T-helper 2 cell (primary cell): ENCODE results near the gene RPS25.
A peak's percentile ranks its signal among the peaks of the same experiment; 100 is the strongest.
"Not testable (repeated sequence)": the region's sequence is repeated elsewhere in the genome, so short reads cannot be mapped to it uniquely, and the experiment has no call there.

Experiments used
- DNase-seq, 5 experiments: peaks; one replicate each; pipeline versions ENCODE4 v3.0.0 to v3.0.0-alpha.2; 2012 to 2022

Gene RPS25

DNA sequence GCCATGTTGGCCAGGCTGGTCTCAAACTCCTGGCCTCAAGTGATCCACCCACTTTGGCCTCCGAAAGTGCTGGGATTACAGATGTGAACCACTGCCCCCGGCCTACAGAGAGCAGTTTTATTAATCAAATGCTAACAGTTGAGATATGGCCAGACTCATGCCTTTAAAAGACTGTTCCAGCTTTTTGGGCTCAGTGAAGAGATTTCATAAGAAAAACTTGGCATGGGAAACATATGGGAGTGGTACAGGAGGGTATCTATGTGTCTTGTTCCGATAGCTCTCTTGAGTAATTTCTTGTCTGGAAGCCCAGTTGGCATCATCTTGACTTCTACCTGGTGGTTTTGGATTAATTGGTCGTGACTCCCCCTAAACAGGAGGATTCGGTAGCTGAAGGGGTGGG, 20.7 kb upstream of the RPS25 start:
- no peak for DNase-seq

DNA sequence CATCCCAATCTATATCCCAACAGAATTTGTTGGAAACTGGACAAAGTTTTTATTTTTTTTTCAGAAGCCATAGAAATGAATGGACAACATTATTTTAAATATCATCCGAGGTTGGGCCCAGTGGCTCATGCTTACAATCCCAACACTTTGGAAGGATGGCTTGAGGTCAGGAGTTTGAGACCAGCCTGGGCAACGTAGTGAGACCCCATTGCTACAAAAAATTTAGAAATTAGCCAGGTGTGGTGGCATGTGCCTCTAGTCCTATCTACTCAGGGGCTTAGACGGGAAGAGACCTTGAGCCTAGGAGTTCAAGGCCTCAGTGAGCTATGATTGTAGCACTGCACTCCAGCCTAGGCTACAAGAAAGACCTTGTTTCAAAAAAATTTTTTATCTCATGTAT, 16.7 kb upstream of the RPS25 start:
- no peak for DNase-seq

DNA sequence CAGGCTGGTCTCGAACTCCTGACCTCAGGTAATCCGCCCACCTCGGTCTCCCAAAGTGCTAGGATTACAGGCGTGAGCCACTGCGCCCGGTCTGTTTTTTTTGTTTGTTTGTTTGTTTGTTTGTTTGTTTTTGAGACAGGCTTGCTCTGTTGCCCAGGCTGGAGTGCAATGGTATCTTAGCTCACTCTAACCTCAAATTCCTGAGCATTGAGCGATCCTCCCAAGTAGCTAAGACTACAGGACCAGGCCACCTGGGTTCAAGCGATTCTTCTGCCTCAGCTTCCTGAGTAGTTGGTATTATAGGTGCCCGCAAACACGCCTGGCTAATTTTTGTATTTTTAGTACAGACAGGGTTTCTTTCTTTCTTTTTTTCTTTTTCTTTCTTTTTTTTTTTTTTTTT, 15.3 kb upstream of the RPS25 start:
- DNase-seq, result not testable (repeated sequence)

DNA sequence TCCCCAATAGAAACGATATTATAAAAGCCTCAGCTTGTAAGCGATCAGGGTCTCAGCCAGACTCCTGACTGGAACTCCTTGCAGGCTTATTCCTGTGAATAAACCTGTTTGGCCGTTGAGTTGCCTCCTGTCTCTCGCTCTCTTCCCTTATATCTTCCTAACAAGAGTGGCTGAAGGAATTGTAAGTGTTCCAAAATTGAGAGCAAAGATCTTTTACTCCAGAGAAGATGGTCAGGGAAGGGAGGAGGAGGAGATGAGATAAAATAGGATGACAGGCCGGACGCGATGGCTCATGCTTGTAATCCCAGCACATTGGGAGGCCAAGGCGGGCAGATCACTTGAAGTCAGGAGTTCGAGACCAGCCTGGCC, 13.8 kb upstream of the RPS25 start:
- DNase-seq, result no peak

DNA sequence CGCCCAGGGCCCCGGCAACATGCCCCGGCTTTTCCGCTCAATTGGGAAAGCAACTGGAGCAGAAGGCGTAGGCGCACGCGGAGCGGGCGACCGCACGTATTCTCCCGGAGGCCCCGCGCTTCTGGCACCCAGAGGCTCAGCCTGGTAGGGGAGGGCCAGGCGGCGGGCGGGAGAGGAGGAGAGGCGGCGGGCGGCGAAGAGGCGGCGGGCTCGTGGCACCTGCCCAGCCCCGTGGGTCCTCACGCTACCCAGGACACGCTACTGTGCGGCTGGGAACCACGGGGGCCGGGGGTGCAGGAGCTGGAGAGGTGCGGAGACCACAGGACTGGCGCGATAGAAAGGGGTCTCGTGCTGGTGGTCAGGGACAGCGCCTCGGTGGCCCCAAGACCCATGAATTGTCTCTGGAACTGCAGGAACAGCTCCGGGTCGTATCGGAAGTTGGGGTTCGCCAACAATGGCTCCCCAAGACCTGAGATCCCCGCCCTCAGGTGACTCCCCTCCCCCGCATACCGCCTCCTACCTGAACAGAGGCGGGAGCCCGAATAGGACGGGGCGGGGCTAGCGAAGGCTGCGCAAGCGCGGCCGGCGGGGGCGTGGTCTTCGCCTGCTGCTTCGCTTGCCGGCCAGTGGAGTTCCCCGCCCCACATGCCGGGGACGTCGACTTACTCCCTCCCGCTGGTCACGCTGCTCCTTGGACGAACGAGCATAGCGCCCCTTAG, 12.3 kb upstream of the RPS25 start, which contains the start of gene SLC37A4:
Gene SLC37A4 (minus strand): TSS at position 549 of the 719 bp plus-strand sequence.
- DNase-seq, result peak; percentile 94 to 99 (median 99)

DNA sequence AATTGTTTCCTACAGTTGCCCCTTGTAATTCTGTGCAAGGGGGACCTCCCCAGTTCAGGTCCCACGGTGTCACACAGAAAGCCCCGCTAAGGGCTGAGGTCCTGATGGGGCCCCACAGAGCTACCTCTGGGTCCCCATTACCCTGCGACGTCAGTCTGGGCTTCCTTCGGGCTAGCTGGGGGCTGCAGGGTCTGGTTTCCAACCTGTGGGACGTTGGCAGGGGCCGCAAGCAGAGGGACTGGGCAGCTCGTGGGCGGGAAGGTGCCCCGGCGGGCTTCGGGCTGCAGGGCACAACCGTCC, 11.8 kb upstream of the RPS25 start:
- DNase-seq, result no peak

DNA sequence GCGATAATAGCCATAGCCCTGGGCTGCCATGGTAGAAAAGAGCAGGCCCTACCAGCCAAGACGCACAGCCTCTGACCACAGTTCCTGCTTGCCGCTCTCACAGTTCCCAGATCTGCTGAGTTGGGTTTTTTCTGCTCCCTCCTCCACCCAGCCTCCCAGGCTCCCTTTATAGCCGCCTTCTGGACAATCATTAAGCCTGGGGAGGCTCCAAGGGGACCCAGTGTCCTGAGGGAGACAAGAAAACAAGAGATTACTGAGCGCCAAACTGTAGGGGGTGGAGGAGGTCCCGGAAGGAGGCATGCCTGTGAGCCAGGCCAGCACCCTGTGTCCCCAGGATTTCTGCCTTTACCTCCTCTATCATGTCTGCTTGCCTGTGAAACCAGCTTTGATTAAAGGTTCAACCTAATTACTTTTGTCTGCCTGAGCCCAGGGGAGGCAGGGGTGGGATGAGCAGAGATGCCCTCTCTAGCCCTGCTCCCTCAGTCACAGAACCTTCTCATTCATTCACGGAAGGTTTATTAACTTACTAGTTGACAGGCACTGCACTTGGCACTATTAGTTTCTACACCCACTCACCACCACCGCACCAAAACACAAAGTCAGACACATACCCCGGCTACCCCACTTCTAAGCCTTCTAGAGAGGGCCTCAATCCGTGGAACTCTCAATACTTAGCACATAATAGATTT, 11.3 kb upstream of the RPS25 start:
- peak in 2 of 5 experiments; percentile 35 to 47 for DNase-seq

DNA sequence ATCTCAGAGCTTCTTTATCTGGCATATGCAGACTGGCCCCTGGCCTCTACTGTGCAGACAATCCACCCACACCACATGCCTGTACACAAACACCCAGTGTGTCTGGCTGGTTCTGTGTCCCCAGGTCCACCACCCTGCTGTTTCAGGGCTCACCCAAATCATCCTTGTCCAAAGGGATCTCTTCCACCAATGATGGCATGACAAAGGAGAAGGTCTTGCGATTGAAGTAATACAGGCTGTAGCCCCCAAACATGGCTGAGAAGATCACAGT, 10.9 kb upstream of the RPS25 start:
- DNase-seq, result no peak

DNA sequence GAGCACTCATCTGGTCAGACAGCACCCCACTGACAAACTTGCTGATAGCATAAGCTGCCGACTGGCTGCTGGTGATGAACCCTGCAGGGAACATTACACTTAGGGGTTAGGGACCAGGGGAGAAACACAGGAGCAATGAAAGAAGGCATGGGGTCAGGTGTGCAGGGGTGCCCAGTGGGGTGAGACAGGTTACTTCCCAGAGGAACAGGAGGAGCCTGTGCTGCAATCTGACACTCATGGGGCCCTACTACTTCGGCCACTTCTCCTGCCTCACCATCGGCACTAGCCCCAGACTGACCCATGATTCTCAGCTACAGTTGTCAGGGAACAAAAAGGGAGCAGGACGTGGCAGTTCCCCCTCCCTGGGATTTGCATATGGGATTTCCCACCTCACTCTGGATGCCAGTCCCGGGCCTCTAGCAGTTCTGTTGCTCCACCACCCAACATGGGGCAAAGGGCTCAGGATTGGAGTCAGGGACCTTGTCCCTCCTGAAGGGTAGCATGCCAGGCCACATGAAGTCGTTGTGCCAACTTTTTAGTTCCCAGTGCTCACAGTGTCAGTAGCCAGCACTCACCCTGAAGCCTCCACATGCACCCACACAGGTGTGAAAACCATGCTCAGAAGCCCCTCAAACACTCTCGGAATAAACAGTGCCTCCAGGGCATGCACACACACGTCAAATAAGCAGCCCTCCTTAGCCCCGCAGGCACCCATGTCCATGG, 10.4 kb upstream of the RPS25 start:
- DNase-seq, result no peak

DNA sequence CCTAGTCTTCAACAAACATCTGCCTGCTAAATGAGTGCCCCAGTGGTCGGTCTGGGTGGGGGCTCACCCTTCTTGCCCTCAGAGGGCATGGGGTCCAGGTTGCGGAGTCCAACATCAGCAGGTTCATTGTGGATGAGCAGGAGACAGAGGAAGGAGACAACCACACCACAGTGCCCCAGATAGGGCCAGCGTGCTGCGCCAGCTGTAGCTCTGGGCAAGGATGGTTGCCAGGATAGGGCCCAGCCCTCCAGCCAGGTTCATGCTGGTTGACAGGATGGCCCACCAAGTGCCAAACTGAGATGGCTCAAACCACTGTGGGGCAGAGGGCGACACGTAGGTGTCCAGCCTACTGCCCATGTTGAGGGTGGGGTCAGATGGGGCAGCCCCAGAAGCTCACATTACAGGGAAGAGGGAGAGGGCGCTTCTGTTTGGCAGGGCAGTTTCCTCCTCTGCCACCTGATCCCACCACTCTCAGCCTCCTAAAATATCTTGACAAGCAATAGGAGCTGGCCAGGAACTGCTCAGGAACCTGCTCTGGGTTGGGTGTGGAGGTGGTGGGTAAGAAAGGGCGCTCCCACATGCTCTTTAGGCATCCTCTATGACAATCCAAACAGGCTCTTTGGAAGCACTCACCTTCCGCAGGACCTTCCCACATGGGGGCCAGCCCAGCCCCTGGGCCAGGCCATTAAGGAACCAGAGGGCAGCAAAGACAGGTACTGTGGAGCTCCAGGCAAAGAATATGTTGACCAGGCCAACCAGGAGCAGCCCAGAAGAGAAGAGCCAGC, 9.6 kb upstream of the RPS25 start:
- DNase-seq, result no peak

DNA sequence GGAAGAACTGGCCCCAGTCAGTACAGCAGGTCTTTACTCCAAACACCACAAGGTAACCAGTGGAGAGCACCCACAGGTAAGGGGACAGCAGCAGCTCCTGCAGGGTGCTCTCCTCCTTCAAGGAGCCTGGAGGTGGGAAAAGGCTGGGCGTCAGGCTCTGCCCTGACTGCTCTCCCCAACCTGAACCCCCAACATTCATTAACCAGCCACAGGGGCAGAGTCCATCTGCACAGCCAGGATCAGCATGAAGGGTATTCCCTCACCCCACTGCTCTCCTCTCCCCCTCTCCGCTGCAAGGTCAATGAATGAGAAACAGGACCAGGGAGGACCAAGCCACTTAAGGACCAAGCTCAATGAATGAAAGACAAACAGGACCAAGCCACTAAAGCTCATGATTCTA, 8.8 kb upstream of the RPS25 start:
- DNase-seq, result no peak

DNA sequence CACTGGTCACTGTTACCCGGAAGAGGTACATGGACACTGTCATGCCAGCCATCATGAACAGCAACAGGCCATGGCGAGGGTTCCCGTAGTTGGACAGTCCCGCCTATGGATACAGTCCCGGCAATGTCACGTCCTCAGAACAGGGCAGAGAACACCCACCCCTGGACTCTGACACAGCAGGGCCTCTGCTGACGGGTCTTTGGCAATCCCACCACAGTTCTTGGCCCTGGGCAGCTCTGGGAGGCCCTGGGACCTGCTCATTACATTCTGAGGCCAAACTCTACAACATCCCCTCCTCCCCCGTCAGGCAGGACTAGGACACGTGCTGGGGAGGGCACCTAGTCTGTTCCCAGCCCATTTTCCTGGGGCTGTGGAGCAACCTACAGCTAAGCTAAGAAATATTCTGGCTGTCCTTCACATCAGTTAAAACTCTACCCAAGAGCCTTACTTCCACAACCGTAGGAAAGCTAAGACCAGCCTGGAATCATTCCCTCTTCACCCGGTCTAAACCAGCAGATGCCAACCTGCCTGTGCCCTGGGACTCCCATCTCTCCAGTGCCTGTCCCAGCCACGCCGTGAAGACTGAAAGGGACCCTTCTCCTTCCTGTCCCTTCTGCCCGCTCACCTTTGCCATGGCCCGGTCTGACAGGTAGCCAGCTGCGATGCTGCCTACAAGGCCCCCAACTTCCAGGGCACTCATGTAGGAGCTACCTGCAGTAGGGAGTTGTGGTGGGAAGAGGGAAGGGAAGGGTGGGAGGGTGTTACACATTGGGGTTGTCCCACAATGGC, 8.0 kb upstream of the RPS25 start:
- no peak for DNase-seq

DNA sequence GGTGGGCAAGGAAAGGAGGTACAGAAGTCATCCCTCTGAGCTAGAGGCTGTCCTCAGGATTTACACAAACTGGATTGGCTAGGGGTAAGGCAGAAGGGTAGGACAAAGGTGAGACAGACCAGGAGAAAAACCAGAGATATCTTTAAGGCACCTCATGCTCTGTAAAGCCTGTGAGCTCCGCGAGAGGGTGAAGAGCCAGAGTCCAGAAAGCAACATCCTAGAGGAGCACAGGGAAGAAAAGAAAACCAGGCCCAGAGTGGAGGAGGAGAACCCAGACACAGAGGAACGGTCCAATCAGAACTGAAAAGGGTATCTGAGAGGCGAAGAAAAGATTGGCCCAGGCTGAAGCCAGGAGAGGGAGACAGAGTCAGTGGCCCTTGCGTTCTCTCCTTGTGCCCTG, 7.4 kb upstream of the RPS25 start:
- no peak for DNase-seq

DNA sequence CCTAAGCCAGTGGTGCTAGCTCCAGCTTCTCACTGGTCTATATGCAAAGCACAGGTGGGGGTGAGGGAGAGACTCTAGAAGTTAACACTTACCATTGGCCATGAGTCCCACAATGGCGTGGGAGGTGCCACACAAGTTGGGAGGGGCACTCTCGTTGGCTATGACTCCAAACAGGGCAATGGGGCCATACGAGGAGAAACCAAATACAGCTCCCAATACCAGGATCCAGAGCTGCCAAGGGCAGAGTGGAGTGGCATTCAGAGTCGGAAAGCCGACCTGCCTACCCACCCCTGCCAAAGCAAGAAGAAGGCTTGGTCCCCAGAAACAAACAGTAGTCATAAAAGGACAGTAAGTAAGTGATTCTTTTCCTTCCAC, 6.9 kb upstream of the RPS25 start:
- no peak for DNase-seq

DNA sequence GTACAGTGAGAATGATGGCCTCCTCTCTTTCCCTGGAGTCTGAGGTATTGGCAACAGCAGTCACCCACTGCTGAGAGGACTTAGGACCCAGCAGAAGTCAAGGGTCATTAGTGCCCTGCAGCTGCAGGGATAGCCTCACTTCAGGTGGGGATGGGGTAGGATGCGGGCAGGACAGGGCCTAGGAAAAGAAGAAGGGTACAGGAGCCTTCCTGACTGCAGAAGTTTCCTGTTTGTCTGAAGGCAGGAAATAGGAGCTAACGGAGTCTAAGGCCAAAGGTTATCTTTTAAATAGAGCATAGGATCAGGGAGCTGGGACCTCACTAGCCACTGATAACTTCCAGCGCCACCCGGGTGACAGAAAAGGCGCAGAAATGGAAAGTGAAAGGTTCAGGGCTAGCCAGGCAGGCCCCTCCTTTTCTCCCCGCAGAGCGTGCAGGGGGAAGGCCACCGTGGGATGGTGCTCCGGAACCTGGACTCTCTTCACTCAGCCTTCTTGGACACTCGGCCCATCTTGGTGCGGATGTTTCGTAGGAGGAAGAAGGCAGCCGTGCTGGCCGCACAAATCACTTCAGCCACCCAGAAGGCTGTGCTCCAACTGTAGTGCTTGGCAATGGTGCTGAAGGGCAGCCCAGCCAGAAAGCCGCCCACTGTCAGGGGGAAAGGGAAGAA, 6.4 kb upstream of the RPS25 start:
- DNase-seq, result no peak

DNA sequence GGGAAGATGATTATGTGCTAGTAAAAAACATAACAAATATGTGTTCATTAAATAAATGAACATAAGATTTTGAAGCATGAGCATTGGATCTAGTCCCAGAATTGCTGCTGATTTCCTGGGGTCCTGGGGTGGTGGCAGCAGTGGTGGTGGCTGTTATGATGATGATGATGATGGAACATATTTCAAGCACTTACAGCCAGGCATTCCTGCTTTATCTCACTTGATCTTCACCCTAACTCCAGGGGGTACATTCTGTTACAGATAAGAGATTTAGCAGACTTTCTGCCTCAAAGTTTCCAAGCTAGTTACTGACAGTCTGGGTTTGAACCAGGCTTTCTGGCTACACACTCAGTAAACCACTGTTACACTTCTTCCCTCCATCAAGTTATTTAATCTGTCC, 5.6 kb upstream of the RPS25 start:
- DNase-seq, result no peak

DNA sequence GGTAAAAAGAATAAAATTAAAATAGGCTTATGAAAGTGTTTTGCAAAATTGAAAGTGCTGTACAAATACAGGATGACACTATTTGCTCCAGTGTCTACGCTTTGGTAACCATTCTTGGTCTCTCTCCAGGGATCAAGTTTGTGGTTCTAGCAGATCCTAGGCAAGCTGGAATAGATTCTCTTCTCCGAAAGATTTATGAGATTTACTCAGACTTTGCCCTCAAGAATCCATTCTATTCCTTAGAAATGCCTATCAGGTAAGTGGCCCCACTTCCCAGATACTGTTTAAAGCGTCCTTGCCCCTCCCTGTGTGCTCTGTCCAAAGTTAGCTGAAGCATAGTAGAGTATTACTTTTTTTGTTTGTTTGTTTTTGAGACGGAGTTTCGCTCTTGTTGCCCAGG, 3.5 kb upstream of the RPS25 start:
- DNase-seq, result no peak

DNA sequence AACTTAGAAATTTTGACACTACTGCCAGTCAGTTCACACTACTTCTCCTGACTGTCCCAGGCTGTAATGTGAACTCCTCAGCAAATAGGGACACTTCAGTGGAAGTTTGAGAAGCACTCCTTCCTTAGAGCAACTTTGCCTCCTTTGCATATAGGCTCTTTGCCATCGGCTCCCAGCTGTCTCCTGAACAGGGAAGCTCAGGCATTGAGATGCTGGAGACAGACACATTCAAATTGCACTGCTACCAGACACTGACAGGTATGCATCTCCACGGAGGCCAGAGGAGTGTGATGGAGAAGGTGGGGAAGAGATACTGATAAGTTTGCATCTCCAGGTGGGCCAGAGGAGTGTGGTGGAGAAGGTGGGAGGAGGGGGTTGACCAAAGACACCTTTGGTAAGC, 1.9 kb upstream of the RPS25 start:
- no peak for DNase-seq

DNA sequence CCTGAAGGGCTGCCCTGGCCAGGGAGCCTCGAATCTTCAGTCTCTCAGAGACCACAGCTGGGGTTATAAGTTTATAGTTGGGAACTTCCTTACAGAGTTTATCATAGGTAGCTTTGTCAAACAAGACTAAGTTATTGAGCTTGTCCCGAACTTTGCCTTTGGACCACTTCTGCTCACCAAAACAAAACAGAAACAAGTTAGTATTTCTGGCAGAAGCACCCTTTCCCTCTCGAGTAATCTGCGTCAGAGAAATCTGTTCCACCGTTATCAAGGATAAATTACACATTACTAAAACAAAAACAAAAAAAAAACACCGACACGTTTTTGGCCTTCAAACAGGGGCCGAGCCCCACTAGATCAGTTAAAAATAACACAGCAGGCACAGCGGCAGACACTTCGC, 766 bp downstream of the RPS25 start:
- not testable (repeated sequence) for DNase-seq

DNA sequence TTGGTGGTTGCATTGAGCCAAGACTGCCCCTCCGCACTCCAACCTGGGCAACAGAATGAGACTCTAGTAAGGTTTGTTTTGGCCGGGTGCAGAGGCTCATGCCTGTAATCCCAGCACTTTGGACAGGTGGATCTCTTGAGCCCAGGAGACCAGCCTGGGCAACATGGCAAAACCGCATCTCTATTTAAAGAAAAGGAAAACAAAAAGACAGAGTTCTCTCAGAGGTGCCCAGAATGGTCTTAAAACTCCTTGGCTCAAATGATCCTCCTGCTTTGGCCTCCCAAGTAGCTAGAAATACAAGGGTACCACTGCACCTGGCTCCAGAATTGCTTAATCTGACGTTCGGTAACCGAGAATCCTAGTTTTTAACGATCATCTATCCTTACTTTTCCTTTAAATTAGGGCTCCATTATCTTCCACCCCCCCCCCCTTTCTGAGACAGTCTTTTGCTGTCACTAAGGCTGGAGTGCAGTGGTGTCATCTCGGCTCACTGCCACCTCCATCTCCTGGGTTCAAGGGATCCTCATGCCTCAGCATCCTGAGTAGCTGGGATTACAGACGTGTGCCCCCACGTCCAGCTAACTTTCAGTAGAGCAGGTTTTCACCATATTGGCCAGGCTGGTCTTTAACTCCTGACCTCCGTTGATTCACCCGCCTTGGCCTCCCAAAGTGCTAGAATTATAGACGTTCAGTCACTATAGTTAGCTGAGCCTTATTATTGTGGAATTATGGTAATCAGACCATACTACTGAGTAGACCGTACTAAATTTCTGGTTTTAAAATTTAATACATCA, 1.7 kb downstream of the RPS25 start:
- no peak for DNase-seq

DNA sequence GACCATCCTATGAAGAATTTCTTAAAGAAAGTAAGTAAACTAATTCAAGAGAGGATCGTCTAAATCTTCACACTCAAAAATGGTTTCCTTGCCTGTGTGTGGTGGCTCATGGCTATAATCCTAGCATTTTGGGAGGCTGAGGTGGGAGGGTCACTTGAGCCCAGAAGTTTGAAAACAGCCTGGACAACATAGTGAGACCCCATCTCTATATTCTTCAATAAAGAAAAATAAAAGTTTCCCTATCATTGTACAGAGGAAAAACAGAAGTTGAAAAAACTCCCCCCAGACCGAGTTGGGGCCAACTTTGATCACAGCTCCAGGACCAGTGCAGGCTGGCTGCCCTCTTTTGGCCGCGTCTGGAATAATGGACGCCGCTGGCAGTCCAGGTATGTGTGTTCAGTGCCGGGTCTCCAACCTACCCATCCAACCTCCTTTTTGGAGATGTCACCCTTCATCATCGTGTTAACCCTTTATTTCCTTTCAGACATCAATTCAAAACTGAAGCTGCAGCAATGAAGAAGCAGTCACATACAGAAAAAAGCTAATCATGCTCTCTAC, 3.0 kb downstream of the RPS25 start:
- no peak for DNase-seq
